C4-2B (cell line): ENCODE results near the gene CCDC97.

Experiments
- ZFX ChIP-seq: fragments of 450-650 bp; IDR thresholded peaks from 2 replicates; pipeline ENCODE4 v1.6.1; 2017
- TF ChIP-seq, protein P1 (sequence below): fragments of 450-650 bp; conservative IDR thresholded peaks from 2 replicates; pipeline ENCODE4 v1.5.1; 2017; ENCODE audit warnings: mild to moderate bottlenecking

DNA sequence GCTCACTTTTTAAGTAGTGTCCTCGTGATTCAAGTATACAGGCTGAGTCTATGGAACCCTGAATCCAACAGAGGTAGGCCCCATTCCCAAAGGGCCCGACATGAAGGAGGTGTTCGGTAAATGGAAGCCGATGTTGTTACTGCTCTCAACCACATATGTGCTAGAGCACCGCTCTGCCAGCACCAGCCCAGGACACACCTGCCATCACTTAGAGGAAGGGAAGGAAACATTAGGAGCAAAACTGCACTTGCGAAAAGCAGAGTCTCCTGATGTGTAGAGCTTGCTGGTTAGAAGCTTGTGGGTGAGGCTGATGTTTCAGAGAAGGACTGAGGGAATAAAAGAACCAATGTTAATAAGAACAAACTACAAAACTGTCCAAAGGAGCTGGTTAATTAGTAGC is 9.4 kb upstream of the CCDC97 start:
- TF ChIP-seq, protein P1, sequence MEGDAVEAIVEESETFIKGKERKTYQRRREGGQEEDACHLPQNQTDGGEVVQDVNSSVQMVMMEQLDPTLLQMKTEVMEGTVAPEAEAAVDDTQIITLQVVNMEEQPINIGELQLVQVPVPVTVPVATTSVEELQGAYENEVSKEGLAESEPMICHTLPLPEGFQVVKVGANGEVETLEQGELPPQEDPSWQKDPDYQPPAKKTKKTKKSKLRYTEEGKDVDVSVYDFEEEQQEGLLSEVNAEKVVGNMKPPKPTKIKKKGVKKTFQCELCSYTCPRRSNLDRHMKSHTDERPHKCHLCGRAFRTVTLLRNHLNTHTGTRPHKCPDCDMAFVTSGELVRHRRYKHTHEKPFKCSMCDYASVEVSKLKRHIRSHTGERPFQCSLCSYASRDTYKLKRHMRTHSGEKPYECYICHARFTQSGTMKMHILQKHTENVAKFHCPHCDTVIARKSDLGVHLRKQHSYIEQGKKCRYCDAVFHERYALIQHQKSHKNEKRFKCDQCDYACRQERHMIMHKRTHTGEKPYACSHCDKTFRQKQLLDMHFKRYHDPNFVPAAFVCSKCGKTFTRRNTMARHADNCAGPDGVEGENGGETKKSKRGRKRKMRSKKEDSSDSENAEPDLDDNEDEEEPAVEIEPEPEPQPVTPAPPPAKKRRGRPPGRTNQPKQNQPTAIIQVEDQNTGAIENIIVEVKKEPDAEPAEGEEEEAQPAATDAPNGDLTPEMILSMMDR = no peak
- no peak for TF ChIP-seq ZFX
